ENCODE results near the gene CDH4.

CDH4 gene

DNA sequence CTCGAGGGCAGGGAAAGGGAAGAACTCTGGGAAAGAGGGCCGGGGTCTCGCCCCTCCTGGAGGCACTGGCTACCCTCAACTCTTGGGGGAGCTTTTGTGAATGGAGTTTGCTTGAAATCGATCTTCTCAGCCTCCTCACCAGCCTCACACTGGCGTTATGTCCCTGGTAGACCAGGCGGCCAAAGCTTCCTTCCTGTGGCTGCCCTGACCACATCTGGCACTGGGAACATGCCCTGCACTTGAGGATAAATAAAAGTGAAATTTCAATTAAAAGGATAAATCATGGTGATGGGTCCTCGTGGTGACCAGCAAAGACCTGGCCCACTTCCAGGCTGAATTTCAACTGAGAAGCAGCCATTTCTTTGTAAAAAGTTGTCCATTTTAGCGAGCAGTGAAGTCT lies 578.9 kb downstream of the CDH4 start:
- Mint-ChIP-seq H3K4me1 (no peaks in the 10 kb centered on the region), H3K27ac (ENCODE audit: low read depth) (no peak overlapping the region), H3K27me3 (peaks cover 23% of the 10 kb centered on the region), H3K36me3 (ENCODE audit: insufficient read depth) (no peaks in the 10 kb centered on the region), H3K4me3 (no peak overlapping the region), H3K9me3 (no peaks in the 10 kb centered on the region)
- DNase-seq (ENCODE audit: low spot score in 2 of 2) (no peak), ATAC-seq (replicated peaks; ENCODE audit: extremely low read depth, poor library complexity, severe bottlenecking) (no peak)

DNA sequence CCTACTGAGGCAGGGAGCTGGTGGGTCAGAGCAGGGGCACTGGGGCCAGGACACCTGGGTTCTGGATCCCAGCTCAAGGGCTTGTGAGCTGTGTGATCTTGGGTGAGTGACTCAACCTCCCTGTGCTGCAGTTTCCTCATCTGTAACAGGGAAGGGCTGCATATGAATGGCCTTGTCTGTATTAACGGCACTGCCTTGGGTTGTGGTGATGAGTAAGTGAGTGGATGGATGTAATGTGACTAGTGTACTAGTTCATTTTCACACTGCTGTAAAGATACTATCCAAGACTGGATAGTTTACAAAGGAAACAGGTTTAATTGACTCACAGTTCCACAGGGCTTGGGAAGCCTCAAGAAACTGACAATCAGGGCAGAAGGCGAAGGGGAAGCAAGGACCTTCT lies 580.1 kb downstream of the CDH4 start:
- DNase-seq (ENCODE audit: low spot score in 2 of 2) = no peak
- no peaks in the 10 kb centered on the region for H3K4me1 Mint-ChIP-seq

GRCh38 chr20:61833807-61834610 lies 581.9 kb downstream of the CDH4 start:
- DNase-seq (ENCODE audit: low spot score in 2 of 2) (no peak), ATAC-seq (replicated peaks; ENCODE audit: extremely low read depth, poor library complexity, severe bottlenecking) (no peak)
- no peaks in the 10 kb centered on the region for H3K36me3 Mint-ChIP-seq (ENCODE audit: insufficient read depth)
- H3K4me3 Mint-ChIP-seq = no peak overlapping the region
- H3K27me3 Mint-ChIP-seq = peaks cover 23% of the 10 kb centered on the region
- no peaks in the 10 kb centered on the region for H3K4me1 Mint-ChIP-seq
- H3K9me3 Mint-ChIP-seq = no peaks in the 10 kb centered on the region
- H3K27ac Mint-ChIP-seq (ENCODE audit: low read depth) = no peak overlapping the region

More for the DNA sequence above, 580.1 kb downstream of the CDH4 start:
- Mint-ChIP-seq H3K36me3 (ENCODE audit: insufficient read depth) (no peaks in the 10 kb centered on the region), H3K27ac (ENCODE audit: low read depth) (no peak overlapping the region), H3K27me3 (peaks cover 23% of the 10 kb centered on the region), H3K9me3 (no peaks in the 10 kb centered on the region), H3K4me3 (no peak overlapping the region)
- ATAC-seq (replicated peaks; ENCODE audit: extremely low read depth, poor library complexity, severe bottlenecking) = no peak

DNA sequence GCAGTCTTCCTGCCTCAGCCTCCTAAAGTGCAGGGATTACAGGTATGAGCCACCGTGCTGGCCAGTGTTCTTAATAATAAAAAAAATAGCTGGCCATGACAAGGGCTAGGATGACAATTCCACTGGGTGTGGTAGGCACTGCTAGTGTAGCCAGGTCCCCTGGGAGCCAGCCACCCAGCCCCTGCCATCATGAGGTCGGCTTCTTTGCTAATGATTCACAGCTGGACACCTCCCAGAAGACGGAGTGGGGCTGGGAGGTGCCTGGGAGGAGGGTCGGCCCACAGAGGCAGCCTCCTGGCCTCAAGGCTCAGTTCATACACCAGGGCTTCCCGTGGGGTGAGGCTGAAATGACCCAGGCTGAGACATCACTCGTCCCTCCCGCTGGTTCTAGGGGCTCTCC lies 583.2 kb downstream of the CDH4 start:
- Mint-ChIP-seq H3K36me3 (ENCODE audit: insufficient read depth) (no peaks in the 10 kb centered on the region), H3K4me1 (no peaks in the 10 kb centered on the region), H3K9me3 (no peaks in the 10 kb centered on the region), H3K4me3 (no peak overlapping the region), H3K27ac (ENCODE audit: low read depth) (no peak overlapping the region), H3K27me3 (peaks cover 23% of the 10 kb centered on the region)
- ATAC-seq (replicated peaks; ENCODE audit: extremely low read depth, poor library complexity, severe bottlenecking) (no peak), DNase-seq (ENCODE audit: low spot score in 2 of 2) (no peak)

- no peak overlapping the region for H3K27ac Mint-ChIP-seq (ENCODE audit: low read depth)
- ATAC-seq (replicated peaks; ENCODE audit: extremely low read depth, poor library complexity, severe bottlenecking) (no peak), DNase-seq (ENCODE audit: low spot score in 2 of 2) (no peak)
- no peaks in the 10 kb centered on the region for H3K36me3 Mint-ChIP-seq (ENCODE audit: insufficient read depth)
- no peak overlapping the region for H3K4me3 Mint-ChIP-seq
- no peaks in the 10 kb centered on the region for H3K9me3 Mint-ChIP-seq
- H3K4me1 Mint-ChIP-seq = no peaks in the 10 kb centered on the region
- peaks cover 23% of the 10 kb centered on the region for H3K27me3 Mint-ChIP-seq
Observed at GRCh38 chr20:61835791-61836350, 583.8 kb downstream of the CDH4 start.

- Mint-ChIP-seq H3K27me3 (peaks cover 17% of the 10 kb centered on the region), H3K36me3 (ENCODE audit: insufficient read depth) (no peaks in the 10 kb centered on the region), H3K27ac (ENCODE audit: low read depth) (no peak overlapping the region), H3K4me1 (no peaks in the 10 kb centered on the region), H3K4me3 (no peak overlapping the region), H3K9me3 (no peaks in the 10 kb centered on the region)
- ATAC-seq (replicated peaks; ENCODE audit: extremely low read depth, poor library complexity, severe bottlenecking) = no peak
- DNase-seq (ENCODE audit: low spot score in 2 of 2) = no peak
Observed at GRCh38 chr20:61837200-61837599, 585.1 kb downstream of the CDH4 start.

DNA sequence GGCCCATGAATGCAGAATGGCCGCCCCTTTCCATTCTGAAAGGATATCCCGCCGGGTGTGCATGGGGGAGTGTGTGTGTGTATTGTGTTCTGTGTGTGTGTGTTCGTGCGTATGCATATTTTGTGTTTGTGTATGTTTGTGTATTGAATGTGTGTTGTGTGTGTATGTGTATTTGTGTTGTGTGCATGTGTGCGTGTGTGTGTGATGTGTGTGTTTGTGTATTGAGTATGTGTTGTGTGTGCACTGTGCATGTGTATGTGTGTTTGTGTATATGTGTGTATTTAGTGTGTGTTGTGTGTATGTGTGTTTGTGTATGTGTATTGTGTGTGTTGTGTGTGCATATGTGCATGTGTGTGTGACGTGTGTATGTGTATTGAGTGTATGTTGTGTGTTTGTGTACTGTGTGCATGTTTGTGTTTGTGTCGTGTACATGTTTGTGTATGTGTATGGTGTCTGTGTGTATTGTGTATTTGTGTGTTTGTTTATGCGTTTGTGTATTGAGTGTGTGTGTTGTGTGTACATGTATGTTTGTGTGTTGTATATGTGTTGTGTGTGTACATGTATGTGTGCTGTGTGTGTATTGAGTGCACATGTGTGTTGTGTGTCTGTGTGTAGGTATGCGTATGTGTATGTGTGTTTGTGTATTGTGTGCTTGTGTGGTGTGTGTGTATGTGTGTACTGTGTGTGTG lies 587.3 kb downstream of the CDH4 start:
- Mint-ChIP-seq H3K4me1 (no peaks in the 10 kb centered on the region), H3K27ac (ENCODE audit: low read depth) (no peak overlapping the region), H3K9me3 (no peaks in the 10 kb centered on the region), H3K4me3 (no peak overlapping the region), H3K36me3 (ENCODE audit: insufficient read depth) (no peaks in the 10 kb centered on the region), H3K27me3 (no peaks in the 10 kb centered on the region)
- ATAC-seq (replicated peaks; ENCODE audit: extremely low read depth, poor library complexity, severe bottlenecking) (no peak), DNase-seq (ENCODE audit: low spot score in 2 of 2) (no peak)

GRCh38 chr20:61839912-61840778 lies 588.1 kb downstream of the CDH4 start:
- no peak overlapping the region for H3K4me3 Mint-ChIP-seq
- no peaks in the 10 kb centered on the region for H3K36me3 Mint-ChIP-seq (ENCODE audit: insufficient read depth)

GRCh38 chr20:61840779-61841455 lies 588.9 kb downstream of the CDH4 start:
- Mint-ChIP-seq H3K4me1 (no peaks in the 10 kb centered on the region), H3K9me3 (no peaks in the 10 kb centered on the region), H3K36me3 (ENCODE audit: insufficient read depth) (no peaks in the 10 kb centered on the region), H3K27me3 (no peaks in the 10 kb centered on the region), H3K27ac (ENCODE audit: low read depth) (no peak overlapping the region), H3K4me3 (no peak overlapping the region)
- ATAC-seq (replicated peaks; ENCODE audit: extremely low read depth, poor library complexity, severe bottlenecking) (no peak), DNase-seq (ENCODE audit: low spot score in 2 of 2) (no peak)

More at GRCh38 chr20:61839912-61840778, 588.1 kb downstream of the CDH4 start:
- DNase-seq (ENCODE audit: low spot score in 2 of 2) = no peak
- H3K4me1 Mint-ChIP-seq = no peaks in the 10 kb centered on the region
- ATAC-seq (replicated peaks; ENCODE audit: extremely low read depth, poor library complexity, severe bottlenecking) = no peak
- H3K9me3 Mint-ChIP-seq = no peaks in the 10 kb centered on the region
- H3K27me3 Mint-ChIP-seq = no peaks in the 10 kb centered on the region
- H3K27ac Mint-ChIP-seq (ENCODE audit: low read depth) = no peak overlapping the region

GRCh38 chr20:61841551-61841950 lies 589.5 kb downstream of the CDH4 start:
- Mint-ChIP-seq H3K9me3 (no peaks in the 10 kb centered on the region), H3K27ac (ENCODE audit: low read depth) (no peak overlapping the region), H3K36me3 (ENCODE audit: insufficient read depth) (no peaks in the 10 kb centered on the region), H3K4me3 (no peak overlapping the region), H3K4me1 (no peaks in the 10 kb centered on the region), H3K27me3 (no peaks in the 10 kb centered on the region)
- DNase-seq (ENCODE audit: low spot score in 2 of 2) (no peak), ATAC-seq (replicated peaks; ENCODE audit: extremely low read depth, poor library complexity, severe bottlenecking) (no peak)

- no peaks in the 10 kb centered on the region for H3K27me3 Mint-ChIP-seq
- no peak for ATAC-seq (replicated peaks; ENCODE audit: extremely low read depth, poor library complexity, severe bottlenecking)
- no peaks in the 10 kb centered on the region for H3K4me1 Mint-ChIP-seq
Observed at GRCh38 chr20:61841966-61842365, 589.9 kb downstream of the CDH4 start.

GRCh38 chr20:61844621-61845020 lies 592.6 kb downstream of the CDH4 start:
- ATAC-seq (replicated peaks; ENCODE audit: extremely low read depth, poor library complexity, severe bottlenecking) (no peak), DNase-seq (ENCODE audit: low spot score in 2 of 2) (no peak)
- no peaks in the 10 kb centered on the region for H3K27me3 Mint-ChIP-seq
- H3K4me3 Mint-ChIP-seq = no peak overlapping the region
- no peaks in the 10 kb centered on the region for H3K9me3 Mint-ChIP-seq
- no peaks in the 10 kb centered on the region for H3K36me3 Mint-ChIP-seq (ENCODE audit: insufficient read depth)
- no peaks in the 10 kb centered on the region for H3K4me1 Mint-ChIP-seq
- H3K27ac Mint-ChIP-seq (ENCODE audit: low read depth) = no peak overlapping the region

More at GRCh38 chr20:61841966-61842365, 589.9 kb downstream of the CDH4 start:
- H3K27ac Mint-ChIP-seq (ENCODE audit: low read depth) = no peak overlapping the region
- no peak for DNase-seq (ENCODE audit: low spot score in 2 of 2)
- H3K9me3 Mint-ChIP-seq = no peaks in the 10 kb centered on the region
- H3K4me3 Mint-ChIP-seq = no peak overlapping the region
- no peaks in the 10 kb centered on the region for H3K36me3 Mint-ChIP-seq (ENCODE audit: insufficient read depth)

Data from central memory CD8-positive, alpha-beta T cell (primary cell).